GM12891 (cell line): Measurements from ENCODE around the gene MAN1A2.

Experiments
- POLR2A ChIP-seq: IDR thresholded peaks from 2 replicates; pipeline ENCODE4 v1.6.1; 2011; ENCODE audit warnings: low read depth, low read length, control low read depth
- TAF1 ChIP-seq: IDR thresholded peaks from 2 replicates; pipeline ENCODE4 v1.6.1; 2011; ENCODE audit warnings: low read depth, low read length, control low read depth

DNA sequence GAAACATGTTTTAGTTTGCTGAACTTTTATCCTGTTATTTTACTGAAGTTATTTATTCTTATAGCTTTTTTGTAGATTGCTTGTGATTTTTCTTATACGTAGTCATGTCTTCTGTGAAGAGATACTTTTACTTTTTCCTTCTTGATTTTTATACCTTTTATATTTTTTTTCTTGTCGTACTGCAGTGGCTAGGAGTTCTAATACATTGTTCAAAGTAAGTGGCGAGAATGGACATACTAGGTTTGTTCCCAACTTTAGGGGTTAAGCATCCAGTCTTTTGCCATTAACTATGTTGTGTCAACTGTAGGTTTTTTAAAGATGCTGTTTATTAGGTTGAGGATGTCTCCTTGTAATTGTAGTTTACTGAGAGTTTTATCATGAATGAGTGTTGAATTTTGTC is 36.3 kb downstream of the MAN1A2 start:
- TF ChIP-seq POLR2A (no peak), TAF1 (no peak)
